MG63 (cell line): Measurements from ENCODE around the gene ADGRG1. TPM values are rescaled to one million over a fixed set of nuclear protein-coding genes. Genes with fewer than 3 reads are reported as not detected.
"Not testable (repeated sequence)": the region's sequence is repeated elsewhere in the genome, so short reads cannot be mapped to it uniquely, and the experiment has no call there.

Experiments used
- DNase-seq: peaks from one replicate; pipeline ENCODE4 v3.0.0-alpha.2; 2020
- H3K27me3 ChIP-seq: fragments of 250-450 bp; sonication (Bioruptor Pico); 2 replicates; pipeline ENCODE4 v1.5.1; 2020; ENCODE audit warnings: mild to moderate bottlenecking, moderate library complexity
- H3K36me3 ChIP-seq: fragments of 250-450 bp; sonication (Bioruptor Pico); 2 replicates; pipeline ENCODE4 v1.5.1; 2020; ENCODE audit warnings: mild to moderate bottlenecking, moderate library complexity
- H3K4me3 ChIP-seq: fragments of 250-450 bp; sonication (Bioruptor Pico); 2 replicates; pipeline ENCODE4 v1.5.1; 2020; ENCODE audit warnings: mild to moderate bottlenecking, moderate library complexity
- H3K9me3 ChIP-seq: fragments of 250-450 bp; sonication (Bioruptor Pico); 2 replicates; pipeline ENCODE4 v1.5.1; 2020; ENCODE audit warnings: mild to moderate bottlenecking, moderate library complexity
- total RNA-seq: library from RNA; depleted of rRNA; stranded (reverse); fragments of >200 nt; shearing (Covaris generic); gene quantifications from 2 replicates; pipeline ENCODE4 v1.2.3, GENCODE V29; 2014; ENCODE audit warnings: low replicate concordance

Gene ADGRG1
- total RNA-seq, 1 experiment from 2014 or later: 1.6 TPM

GRCh38 chr16:57663917-57664661 lies 35.7 kb downstream of the ADGRG1 start:
- DNase-seq: no peak

GRCh38 chr16:57664662-57665025 lies 36.2 kb downstream of the ADGRG1 start:
- Histone ChIP-seq H3K4me3 (no peak overlapping the region), H3K27me3 (no peaks in the 10 kb centered on the region), H3K9me3 (no peaks in the 10 kb centered on the region), H3K36me3 (no peaks in the 10 kb centered on the region)
- no peak for DNase-seq

More at GRCh38 chr16:57663917-57664661, 35.7 kb downstream of the ADGRG1 start:
- no peaks in the 10 kb centered on the region for H3K27me3 ChIP-seq
- H3K4me3 ChIP-seq: no peak overlapping the region
- H3K9me3 ChIP-seq: no peaks in the 10 kb centered on the region
- no peaks in the 10 kb centered on the region for H3K36me3 ChIP-seq

- Histone ChIP-seq H3K36me3 (no peaks in the 10 kb centered on the region), H3K4me3 (no peak overlapping the region)
- no peak for DNase-seq
Measured at GRCh38 chr16:57665541-57665940, 37.1 kb downstream of the ADGRG1 start.

DNA sequence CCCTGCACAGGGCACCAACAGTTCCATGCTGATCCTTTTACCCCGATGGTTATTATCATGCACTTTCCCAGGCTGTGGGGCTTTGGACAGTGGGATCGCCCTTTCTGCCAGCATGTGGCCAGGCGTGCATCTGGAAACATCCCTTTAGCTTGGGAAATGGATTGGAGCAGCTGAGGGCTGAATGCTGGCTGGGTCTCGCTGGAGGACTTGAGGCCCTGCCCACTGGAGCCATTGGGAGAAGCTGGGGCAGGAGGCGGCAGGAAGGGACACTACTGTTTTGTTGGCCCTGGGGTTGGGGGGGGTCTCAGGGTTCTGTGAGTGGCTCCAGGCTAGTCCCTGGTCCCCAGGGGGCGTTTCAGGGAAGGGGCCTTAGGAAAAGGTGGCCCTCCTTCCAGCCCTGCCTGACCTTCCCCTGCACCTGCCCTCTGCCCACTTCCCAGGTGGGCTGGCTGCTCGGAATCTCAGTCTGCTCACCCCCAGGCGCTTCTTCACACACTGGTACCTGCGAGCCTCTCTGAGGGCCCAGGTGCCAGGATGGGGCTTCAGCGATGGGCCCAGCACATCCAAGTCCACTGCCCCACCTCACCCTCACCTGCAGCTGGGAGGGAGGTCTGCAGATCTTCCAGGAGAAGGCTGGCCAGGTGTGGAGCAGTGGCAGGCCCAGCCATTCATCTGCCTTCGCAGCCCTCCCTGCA lies 38.1 kb downstream of the ADGRG1 start:
- Histone ChIP-seq H3K27me3 (peaks cover 2% of the 10 kb centered on the region; the same call in 1 of the 2 replicates), H3K9me3 (no peaks in the 10 kb centered on the region), H3K4me3 (no peak overlapping the region), H3K36me3 (no peaks in the 10 kb centered on the region)
- no peak for DNase-seq

More at GRCh38 chr16:57665541-57665940, 37.1 kb downstream of the ADGRG1 start:
- Histone ChIP-seq H3K27me3 (no peaks in the 10 kb centered on the region), H3K9me3 (no peaks in the 10 kb centered on the region)

GRCh38 chr16:57667048-57667525 lies 38.7 kb downstream of the ADGRG1 start:
- Histone ChIP-seq H3K36me3 (no peaks in the 10 kb centered on the region), H3K4me3 (no peak overlapping the region), H3K27me3 (peaks cover 4% of the 10 kb centered on the region), H3K9me3 (no peaks in the 10 kb centered on the region)
- DNase-seq: no peak

GRCh38 chr16:57667526-57668262 lies 39.3 kb downstream of the ADGRG1 start:
- no peak for DNase-seq
- Histone ChIP-seq H3K9me3 (no peaks in the 10 kb centered on the region), H3K36me3 (no peaks in the 10 kb centered on the region), H3K4me3 (no peak overlapping the region), H3K27me3 (peaks cover 9% of the 10 kb centered on the region)

DNA sequence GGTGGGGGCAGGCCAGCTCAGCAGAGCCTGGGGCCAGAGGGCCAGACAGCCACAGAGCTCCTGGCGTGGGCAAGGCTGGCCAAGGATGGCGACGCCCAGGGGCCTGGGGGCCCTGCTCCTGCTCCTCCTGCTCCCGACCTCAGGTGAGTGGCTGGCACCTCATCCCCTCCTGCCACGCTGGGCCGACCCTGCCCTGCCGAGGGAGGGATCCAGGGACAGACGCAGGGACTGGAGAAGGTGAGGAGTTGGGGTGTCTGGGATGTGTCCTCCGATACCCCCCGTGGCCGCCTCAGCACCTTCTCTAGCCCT lies 39.8 kb downstream of the ADGRG1 start, which contains the start of gene ADGRG3:
Gene ADGRG3, plus strand, starts transcription at position 44 of the 309 bp plus-strand sequence. Its CDS starts 42 bp downstream, at position 86.
- no peaks in the 10 kb centered on the region for H3K36me3 ChIP-seq
- no peak within 1 kb of the TSS for H3K4me3 ChIP-seq
- no peaks in the 10 kb centered on the region for H3K9me3 ChIP-seq
- H3K27me3 ChIP-seq: peaks cover 14% of the 10 kb centered on the region
- no peak for DNase-seq

DNA sequence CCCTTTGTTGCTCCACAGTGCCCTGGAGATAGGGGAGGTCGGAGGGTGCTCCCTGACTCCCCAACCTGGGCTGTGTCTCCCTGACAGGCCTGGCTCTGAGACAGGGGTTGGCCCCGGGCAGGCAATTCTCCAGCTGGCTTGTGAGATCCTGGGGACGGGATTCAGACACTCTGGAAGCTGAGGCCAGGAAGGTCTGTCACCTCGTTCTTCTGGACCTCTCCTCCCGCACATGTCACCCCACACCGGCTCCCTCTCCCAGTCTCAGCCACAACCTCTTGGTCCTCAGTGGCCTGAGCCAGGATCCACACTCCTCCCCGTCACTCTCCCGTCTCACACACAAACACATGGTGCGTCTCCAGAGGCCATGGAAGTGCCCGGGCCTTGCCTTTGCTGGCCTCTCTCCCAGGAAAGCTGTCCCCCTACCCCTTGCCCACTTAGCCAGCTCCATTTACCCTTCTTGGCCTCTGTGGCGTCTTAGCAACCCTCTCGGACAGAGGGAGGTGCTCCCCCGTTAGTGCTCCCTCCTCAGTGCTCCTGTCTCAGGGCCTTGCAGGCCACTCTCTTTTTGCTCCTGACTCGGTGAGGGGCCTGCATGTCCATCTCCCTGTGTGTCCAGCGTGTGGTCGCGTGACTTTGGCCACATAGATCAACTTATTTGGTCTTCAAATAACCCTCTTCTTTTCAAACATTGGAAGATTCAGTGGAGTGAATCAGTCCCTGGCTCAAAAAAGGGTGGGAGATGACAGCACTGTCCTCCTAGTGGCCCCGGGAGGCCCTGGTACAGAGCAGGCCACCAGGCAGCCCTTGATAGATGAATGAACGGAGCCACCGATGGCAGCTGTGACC lies 40.4 kb downstream of the ADGRG1 start:
- Histone ChIP-seq H3K9me3 (no peaks in the 10 kb centered on the region), H3K4me3 (no peak overlapping the region), H3K36me3 (no peaks in the 10 kb centered on the region), H3K27me3 (peaks cover 21% of the 10 kb centered on the region)
- DNase-seq: no peak

DNA sequence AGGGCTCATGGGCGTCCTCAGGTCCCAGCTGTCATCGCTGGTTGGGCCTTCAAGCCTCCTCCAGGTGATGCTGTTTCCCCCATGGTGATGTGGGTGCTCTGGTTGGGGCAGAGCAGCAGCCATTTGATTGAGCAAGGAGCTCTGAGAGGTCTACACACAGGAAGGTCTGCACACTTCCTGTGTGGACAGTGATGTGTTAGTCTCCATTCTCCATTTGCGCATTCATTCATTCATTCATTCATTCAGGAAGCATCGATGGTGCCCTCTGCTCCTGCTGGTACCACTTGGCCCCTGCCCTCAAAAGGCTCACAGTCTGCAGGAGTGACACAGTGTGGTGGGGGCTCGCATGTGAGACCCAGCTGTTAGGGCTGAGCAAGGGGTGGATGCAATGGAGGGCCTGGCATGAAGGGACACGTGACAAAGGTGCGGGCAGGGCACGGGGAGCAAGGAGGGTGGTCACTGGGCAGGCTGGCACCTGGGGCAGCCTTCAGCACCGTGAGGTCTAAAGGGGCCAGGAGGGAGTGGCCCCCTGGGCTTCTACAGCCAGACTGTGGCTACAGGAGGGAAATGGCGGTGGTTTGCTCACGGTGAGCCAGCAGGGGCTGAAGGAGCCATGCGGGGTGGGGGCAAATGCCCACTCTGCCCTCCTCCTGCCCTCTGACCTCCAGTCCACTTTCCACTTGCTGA lies 41.2 kb downstream of the ADGRG1 start:
- peaks cover 27% of the 10 kb centered on the region for H3K27me3 ChIP-seq

DNA sequence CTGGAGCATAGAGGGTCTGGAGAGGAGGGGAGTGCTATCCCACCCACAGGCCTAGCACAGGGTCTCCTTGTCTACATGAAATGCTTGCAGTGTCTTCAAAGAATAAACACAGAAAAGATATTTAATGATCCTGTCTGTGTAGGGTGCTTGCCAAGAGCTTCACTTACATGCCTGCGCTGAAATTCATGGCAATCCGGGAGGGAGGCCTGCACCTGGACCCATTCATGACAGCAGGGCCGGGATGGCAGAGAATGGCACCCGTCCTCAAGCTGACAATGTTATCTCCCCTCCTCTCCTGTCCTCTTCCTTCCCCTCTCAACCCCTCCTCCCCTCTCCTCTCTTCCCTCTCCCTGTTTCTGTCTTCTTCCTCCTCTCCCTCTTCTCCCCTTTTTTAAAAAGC lies 41.8 kb downstream of the ADGRG1 start:
- DNase-seq: no peak
- Histone ChIP-seq H3K9me3 (no peaks in the 10 kb centered on the region), H3K36me3 (no peaks in the 10 kb centered on the region), H3K27me3 (peaks cover 29% of the 10 kb centered on the region), H3K4me3 (no peak overlapping the region)

More for the DNA sequence above, 41.2 kb downstream of the ADGRG1 start:
- Histone ChIP-seq H3K4me3 (no peak overlapping the region), H3K36me3 (no peaks in the 10 kb centered on the region), H3K9me3 (no peaks in the 10 kb centered on the region)
- DNase-seq: no peak

DNA sequence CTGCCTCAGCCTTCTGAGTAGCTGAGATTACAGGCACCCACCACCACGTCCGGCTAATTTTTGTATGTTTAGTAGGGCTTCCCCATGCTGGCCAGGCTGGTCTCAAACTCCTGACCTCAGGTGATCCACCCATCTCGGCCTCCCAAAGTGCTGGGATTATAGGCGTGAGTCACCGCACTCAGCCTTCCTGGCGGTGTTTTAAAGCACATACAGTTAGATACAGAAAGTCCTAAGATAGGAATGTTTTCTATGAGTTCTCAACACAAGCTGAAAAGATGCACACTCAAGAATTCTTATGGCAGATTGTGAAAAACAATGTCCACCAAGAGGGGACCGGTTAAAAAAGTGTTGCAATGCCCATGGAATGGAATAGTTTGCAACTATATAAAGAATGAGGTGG lies 43.0 kb downstream of the ADGRG1 start:
- peak; percentile 54 for DNase-seq
- peaks cover 39% of the 10 kb centered on the region for H3K27me3 ChIP-seq
- H3K9me3 ChIP-seq, H3K36me3 ChIP-seq, H3K4me3 ChIP-seq: not testable (repeated sequence)

- Histone ChIP-seq H3K36me3 (no peaks in the 10 kb centered on the region), H3K27me3 (peaks cover 41% of the 10 kb centered on the region), H3K4me3 (no peak overlapping the region), H3K9me3 (no peaks in the 10 kb centered on the region)
- no peak for DNase-seq
Measured at GRCh38 chr16:57672416-57672815, 44.0 kb downstream of the ADGRG1 start.

DNA sequence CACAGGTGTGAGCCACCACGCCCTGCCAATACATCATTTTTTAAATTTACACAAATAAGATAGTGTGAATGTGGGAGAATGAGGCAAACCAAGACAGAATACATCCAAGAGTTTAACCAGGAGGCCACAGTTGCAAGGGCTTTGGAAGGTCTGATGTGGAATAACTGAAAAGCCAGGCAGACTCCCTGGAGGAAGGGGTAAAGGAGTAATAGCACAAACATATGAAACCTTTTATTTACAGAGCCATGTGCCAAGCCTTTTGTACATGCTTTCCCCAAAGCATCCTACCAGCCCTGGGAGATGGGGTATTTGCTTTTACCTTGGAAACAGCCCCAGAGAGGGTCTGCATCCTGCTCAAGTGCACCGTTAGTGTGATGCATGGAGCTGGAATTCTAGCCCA lies 44.4 kb downstream of the ADGRG1 start:
- Histone ChIP-seq H3K9me3 (no peaks in the 10 kb centered on the region), H3K36me3 (no peaks in the 10 kb centered on the region), H3K27me3 (peaks cover 41% of the 10 kb centered on the region), H3K4me3 (no peak overlapping the region)
- no peak for DNase-seq

DNA sequence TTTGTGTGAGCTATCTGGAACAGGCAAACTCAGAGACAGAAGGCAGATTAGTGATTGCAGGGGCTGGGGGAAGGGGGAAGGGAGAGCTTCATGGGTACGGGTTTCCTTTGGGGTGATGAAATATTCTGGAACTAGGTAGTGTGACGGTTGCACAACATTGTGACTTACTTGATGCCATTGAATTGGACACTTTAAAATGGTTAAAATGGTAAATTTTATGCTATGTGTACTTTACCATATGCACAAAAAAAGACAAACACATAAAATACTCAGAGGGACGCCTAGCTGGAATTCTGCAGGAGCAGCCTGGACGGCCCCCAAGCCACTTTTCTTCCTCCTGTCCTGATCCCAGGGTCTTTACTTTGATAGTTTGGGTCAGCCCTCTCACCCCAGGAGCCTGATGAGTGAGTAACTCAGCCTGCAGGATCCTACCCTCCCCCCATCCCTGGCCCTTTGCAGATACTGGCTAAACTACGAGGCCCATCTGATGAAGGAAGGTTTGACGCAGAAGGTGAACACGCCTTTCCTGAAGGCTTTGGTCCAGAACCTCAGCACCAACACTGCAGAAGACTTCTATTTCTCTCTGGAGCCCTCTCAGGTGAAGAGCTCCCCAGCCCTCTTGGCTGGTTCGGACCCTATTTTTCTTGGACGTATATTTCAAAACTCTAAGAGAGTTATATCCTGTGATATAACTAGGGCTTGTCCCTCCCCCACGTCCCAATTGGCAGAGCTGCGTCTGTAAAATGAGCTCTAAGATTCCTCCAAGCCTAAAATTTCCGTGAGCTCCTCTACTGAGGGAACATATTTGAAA lies 47.5 kb downstream of the ADGRG1 start:
- Histone ChIP-seq H3K36me3 (no peaks in the 10 kb centered on the region), H3K27me3 (peaks cover 41% of the 10 kb centered on the region), H3K9me3 (no peaks in the 10 kb centered on the region), H3K4me3 (no peak overlapping the region)
- no peak for DNase-seq

DNA sequence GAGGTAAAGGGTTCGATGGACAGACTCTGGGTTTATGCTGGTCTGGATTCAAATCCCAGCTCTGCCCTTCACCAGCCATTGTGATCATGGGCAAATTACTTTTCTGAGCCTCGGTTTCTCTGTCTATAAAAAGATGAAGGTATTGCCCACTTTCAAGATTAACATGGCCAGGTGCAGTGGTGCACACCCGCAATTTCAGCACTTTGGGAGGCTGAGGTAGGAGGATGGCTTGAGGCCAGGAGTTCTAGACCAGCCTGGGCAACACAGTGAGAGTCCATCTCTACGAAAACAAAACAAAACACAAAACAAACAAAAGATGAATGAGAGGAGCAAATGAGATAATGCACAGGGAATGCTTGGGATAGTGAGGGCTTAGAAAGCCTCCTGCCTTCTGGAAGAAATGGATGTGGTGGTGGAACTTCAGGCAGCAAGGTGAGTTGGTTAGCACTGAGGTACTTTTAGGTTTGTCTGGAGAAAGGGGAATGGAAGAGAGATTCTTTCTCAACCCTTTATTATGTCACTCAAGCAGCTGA lies 48.2 kb downstream of the ADGRG1 start:
- Histone ChIP-seq H3K27me3 (peaks cover 38% of the 10 kb centered on the region), H3K36me3 (no peaks in the 10 kb centered on the region), H3K4me3 (no peak overlapping the region), H3K9me3 (no peaks in the 10 kb centered on the region)
- DNase-seq: no peak
